ENCODE measurements around the gene GUSB.

DNA sequence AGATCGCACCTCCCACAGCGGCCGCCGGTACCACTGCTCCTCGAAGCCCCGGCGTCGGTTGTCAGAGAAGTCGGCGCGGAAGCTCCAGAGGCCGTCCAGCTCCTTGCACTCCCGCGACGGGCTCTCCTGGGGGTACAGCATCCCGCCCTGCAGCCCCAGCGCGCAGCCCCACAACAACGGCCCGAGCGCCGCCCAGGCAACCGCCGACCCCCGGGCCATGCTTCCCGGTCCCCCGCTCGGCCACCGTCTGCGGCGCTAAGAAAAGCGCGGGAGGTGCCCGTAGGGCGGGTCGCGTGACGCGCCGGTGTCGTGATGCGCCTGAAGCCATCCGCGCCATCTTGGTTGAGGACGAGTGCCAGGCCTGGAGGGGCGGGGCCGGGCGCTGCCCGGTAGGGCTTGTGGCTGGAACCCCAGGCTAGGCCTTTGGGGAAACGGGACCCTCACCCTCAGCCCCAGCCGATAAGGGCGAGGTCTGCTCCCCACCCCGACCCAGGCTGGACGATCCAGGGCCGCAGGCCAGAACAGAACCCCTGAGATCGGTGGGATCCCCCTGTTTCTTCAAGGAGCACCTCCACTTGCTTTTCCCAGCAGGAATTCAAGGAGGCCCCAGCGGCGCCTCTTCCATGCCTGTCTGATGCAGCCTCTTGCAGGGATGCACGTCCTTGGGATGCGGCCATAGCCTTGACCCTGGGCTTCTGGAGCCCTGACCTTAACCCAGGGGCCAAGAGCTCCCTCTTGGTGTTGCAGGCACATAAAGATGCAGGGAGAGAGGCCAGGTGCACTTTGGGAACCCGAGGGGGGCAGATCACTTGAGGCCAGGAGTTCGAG, at the start of gene GUSB:
- TF ChIP-seq, protein P1, sequence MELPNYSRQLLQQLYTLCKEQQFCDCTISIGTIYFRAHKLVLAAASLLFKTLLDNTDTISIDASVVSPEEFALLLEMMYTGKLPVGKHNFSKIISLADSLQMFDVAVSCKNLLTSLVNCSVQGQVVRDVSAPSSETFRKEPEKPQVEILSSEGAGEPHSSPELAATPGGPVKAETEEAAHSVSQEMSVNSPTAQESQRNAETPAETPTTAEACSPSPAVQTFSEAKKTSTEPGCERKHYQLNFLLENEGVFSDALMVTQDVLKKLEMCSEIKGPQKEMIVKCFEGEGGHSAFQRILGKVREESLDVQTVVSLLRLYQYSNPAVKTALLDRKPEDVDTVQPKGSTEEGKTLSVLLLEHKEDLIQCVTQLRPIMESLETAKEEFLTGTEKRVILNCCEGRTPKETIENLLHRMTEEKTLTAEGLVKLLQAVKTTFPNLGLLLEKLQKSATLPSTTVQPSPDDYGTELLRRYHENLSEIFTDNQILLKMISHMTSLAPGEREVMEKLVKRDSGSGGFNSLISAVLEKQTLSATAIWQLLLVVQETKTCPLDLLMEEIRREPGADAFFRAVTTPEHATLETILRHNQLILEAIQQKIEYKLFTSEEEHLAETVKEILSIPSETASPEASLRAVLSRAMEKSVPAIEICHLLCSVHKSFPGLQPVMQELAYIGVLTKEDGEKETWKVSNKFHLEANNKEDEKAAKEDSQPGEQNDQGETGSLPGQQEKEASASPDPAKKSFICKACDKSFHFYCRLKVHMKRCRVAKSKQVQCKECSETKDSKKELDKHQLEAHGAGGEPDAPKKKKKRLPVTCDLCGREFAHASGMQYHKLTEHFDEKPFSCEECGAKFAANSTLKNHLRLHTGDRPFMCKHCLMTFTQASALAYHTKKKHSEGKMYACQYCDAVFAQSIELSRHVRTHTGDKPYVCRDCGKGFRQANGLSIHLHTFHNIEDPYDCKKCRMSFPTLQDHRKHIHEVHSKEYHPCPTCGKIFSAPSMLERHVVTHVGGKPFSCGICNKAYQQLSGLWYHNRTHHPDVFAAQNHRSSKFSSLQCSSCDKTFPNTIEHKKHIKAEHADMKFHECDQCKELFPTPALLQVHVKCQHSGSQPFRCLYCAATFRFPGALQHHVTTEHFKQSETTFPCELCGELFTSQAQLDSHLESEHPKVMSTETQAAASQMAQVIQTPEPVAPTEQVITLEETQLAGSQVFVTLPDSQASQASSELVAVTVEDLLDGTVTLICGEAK (IDR thresholded peaks at IDR 0.05; ENCODE audit: borderline replicate concordance) = no peak
- TF ChIP-seq SRF (IDR thresholded peaks at IDR 0.05; ENCODE audit: low read depth in 2 of 2, low read length in 2 of 2) = 0 out of 4 replicates have a peak, but pooled peaks of 1 of the 2 experiments have one; percentile 35
- peak; percentile 98; the same call in 1 of the 2 replicates for TF ChIP-seq RB1 (IDR thresholded peaks at IDR 0.05; ENCODE audit: borderline replicate concordance)
- TF ChIP-seq POLR2AphosphoS5 (IDR thresholded peaks at IDR 0.05; ENCODE audit: low read length) = peak; percentile 69; the same call in 1 of the 2 replicates
- TF ChIP-seq, protein P2, sequence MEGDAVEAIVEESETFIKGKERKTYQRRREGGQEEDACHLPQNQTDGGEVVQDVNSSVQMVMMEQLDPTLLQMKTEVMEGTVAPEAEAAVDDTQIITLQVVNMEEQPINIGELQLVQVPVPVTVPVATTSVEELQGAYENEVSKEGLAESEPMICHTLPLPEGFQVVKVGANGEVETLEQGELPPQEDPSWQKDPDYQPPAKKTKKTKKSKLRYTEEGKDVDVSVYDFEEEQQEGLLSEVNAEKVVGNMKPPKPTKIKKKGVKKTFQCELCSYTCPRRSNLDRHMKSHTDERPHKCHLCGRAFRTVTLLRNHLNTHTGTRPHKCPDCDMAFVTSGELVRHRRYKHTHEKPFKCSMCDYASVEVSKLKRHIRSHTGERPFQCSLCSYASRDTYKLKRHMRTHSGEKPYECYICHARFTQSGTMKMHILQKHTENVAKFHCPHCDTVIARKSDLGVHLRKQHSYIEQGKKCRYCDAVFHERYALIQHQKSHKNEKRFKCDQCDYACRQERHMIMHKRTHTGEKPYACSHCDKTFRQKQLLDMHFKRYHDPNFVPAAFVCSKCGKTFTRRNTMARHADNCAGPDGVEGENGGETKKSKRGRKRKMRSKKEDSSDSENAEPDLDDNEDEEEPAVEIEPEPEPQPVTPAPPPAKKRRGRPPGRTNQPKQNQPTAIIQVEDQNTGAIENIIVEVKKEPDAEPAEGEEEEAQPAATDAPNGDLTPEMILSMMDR (IDR thresholded peaks at IDR 0.05 in 2 of 3, conservative IDR thresholded peaks at IDR 0.05 in 1 of 3; ENCODE audit: control insufficient read depth in 2 of 3, extremely low read depth in 1 of 3, insufficient read depth in 1 of 3, low read depth in 3 of 3, low read length in 3 of 3) = no peak
- TF ChIP-seq, protein P3, sequence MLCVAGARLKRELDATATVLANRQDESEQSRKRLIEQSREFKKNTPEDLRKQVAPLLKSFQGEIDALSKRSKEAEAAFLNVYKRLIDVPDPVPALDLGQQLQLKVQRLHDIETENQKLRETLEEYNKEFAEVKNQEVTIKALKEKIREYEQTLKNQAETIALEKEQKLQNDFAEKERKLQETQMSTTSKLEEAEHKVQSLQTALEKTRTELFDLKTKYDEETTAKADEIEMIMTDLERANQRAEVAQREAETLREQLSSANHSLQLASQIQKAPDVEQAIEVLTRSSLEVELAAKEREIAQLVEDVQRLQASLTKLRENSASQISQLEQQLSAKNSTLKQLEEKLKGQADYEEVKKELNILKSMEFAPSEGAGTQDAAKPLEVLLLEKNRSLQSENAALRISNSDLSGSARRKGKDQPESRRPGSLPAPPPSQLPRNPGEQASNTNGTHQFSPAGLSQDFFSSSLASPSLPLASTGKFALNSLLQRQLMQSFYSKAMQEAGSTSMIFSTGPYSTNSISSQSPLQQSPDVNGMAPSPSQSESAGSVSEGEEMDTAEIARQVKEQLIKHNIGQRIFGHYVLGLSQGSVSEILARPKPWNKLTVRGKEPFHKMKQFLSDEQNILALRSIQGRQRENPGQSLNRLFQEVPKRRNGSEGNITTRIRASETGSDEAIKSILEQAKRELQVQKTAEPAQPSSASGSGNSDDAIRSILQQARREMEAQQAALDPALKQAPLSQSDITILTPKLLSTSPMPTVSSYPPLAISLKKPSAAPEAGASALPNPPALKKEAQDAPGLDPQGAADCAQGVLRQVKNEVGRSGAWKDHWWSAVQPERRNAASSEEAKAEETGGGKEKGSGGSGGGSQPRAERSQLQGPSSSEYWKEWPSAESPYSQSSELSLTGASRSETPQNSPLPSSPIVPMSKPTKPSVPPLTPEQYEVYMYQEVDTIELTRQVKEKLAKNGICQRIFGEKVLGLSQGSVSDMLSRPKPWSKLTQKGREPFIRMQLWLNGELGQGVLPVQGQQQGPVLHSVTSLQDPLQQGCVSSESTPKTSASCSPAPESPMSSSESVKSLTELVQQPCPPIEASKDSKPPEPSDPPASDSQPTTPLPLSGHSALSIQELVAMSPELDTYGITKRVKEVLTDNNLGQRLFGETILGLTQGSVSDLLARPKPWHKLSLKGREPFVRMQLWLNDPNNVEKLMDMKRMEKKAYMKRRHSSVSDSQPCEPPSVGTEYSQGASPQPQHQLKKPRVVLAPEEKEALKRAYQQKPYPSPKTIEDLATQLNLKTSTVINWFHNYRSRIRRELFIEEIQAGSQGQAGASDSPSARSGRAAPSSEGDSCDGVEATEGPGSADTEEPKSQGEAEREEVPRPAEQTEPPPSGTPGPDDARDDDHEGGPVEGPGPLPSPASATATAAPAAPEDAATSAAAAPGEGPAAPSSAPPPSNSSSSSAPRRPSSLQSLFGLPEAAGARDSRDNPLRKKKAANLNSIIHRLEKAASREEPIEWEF (IDR thresholded peaks at IDR 0.05; ENCODE audit: insufficient replicate concordance, low read depth, low read length) = no peak

Measured in GM12878 (cell line).